A549 (cell line): Measurements from ENCODE around the gene PSAPL1.

Source experiments
- CEBPB ChIP-seq, 2 experiments: fragments of >200 bp in 1 of 2; sonication (Bioruptor Twin) in 1 of 2; formaldehyde crosslinking in 1 of 2; IDR thresholded peaks; 2 replicates each; pipeline ENCODE4 v1.6.1; 2012 to 2016
- EP300 ChIP-seq, 2 experiments: fragments of >200 bp; sonication (Bioruptor Twin); formaldehyde crosslinking; IDR thresholded peaks; 2 replicates in 1 of 2; 3 replicates in 1 of 2; pipeline ENCODE4 v1.6.1; 2016 to 2017
- PHF8 ChIP-seq: fragments of 200-600 bp; sonication (generic); IDR thresholded peaks from 2 replicates; pipeline ENCODE4 v1.6.1; 2016; ENCODE audit warnings: low read depth, mild to moderate bottlenecking, antibody characterized with exemption, moderate library complexity, borderline replicate concordance
- RAD21 ChIP-seq, 2 experiments: fragments of >200 bp in 1 of 2; sonication (Bioruptor Twin) in 1 of 2; formaldehyde crosslinking in 1 of 2; IDR thresholded peaks in 1 of 2; conservative IDR thresholded peaks in 1 of 2; 2 replicates in 1 of 2; 3 replicates in 1 of 2; pipeline ENCODE4 v1.6.1; 2012 to 2018; ENCODE audit warnings: inconsistent platforms in 1 of 2
- REST ChIP-seq: fragments of 200-600 bp; sonication (generic); IDR thresholded peaks from 2 replicates; pipeline ENCODE4 v1.6.1; 2016; ENCODE audit warnings: antibody characterized with exemption, mild to moderate bottlenecking, moderate library complexity
- USF2 ChIP-seq: fragments of 450-650 bp; IDR thresholded peaks from 2 replicates; pipeline ENCODE4 v1.6.1; 2014; ENCODE audit warnings: antibody characterized with exemption
- ZC3H11A ChIP-seq: fragments of 450-650 bp; IDR thresholded peaks from 2 replicates; pipeline ENCODE4 v1.6.1; 2014; ENCODE audit warnings: antibody characterized with exemption, mild to moderate bottlenecking
- TF ChIP-seq, protein P1 (sequence below): fragments of >200 bp; sonication (Bioruptor Twin); formaldehyde crosslinking; IDR thresholded peaks from 3 replicates; pipeline ENCODE4 v1.5.1; 2016

- TF ChIP-seq ZC3H11A (no peak), USF2 (no peak), PHF8 (no peak), CEBPB (IDR thresholded peaks at IDR 0.05) (no peak), RAD21 (conservative IDR thresholded peaks at IDR 0.05 in 1 of 2, IDR thresholded peaks at IDR 0.05 in 1 of 2) (no peak), EP300 (IDR thresholded peaks at IDR 0.05) (no peak), REST (no peak)
- TF ChIP-seq, protein P1, sequence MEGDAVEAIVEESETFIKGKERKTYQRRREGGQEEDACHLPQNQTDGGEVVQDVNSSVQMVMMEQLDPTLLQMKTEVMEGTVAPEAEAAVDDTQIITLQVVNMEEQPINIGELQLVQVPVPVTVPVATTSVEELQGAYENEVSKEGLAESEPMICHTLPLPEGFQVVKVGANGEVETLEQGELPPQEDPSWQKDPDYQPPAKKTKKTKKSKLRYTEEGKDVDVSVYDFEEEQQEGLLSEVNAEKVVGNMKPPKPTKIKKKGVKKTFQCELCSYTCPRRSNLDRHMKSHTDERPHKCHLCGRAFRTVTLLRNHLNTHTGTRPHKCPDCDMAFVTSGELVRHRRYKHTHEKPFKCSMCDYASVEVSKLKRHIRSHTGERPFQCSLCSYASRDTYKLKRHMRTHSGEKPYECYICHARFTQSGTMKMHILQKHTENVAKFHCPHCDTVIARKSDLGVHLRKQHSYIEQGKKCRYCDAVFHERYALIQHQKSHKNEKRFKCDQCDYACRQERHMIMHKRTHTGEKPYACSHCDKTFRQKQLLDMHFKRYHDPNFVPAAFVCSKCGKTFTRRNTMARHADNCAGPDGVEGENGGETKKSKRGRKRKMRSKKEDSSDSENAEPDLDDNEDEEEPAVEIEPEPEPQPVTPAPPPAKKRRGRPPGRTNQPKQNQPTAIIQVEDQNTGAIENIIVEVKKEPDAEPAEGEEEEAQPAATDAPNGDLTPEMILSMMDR: no peak
Measured at GRCh38 chr4:7451434-7451789, 16.7 kb upstream of the PSAPL1 start.
